Measurements from ENCODE around the gene CPSF4L.

DNA sequence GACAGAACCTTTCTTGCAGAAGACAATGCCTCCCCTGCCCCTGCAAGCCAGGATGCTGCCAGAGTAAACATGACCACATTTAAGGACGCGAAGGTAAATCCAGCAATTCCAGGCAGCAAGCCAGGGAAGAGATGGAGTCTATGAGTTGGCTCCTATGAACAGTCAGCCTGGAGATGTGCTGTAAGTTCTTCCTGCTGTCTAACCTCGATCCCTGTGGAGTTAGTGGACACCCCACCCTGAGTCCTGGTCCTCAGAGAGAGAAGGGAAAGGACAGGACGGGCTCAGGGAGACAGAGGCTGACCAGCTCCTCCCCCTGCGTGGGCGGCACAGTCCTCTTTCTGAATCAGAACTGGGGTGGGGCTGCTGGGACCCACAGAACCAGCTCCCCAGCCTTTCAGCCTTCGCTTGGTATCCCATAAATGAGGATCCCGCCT lies 25.2 kb upstream of the CPSF4L start:
- TF ChIP-seq, protein P1, sequence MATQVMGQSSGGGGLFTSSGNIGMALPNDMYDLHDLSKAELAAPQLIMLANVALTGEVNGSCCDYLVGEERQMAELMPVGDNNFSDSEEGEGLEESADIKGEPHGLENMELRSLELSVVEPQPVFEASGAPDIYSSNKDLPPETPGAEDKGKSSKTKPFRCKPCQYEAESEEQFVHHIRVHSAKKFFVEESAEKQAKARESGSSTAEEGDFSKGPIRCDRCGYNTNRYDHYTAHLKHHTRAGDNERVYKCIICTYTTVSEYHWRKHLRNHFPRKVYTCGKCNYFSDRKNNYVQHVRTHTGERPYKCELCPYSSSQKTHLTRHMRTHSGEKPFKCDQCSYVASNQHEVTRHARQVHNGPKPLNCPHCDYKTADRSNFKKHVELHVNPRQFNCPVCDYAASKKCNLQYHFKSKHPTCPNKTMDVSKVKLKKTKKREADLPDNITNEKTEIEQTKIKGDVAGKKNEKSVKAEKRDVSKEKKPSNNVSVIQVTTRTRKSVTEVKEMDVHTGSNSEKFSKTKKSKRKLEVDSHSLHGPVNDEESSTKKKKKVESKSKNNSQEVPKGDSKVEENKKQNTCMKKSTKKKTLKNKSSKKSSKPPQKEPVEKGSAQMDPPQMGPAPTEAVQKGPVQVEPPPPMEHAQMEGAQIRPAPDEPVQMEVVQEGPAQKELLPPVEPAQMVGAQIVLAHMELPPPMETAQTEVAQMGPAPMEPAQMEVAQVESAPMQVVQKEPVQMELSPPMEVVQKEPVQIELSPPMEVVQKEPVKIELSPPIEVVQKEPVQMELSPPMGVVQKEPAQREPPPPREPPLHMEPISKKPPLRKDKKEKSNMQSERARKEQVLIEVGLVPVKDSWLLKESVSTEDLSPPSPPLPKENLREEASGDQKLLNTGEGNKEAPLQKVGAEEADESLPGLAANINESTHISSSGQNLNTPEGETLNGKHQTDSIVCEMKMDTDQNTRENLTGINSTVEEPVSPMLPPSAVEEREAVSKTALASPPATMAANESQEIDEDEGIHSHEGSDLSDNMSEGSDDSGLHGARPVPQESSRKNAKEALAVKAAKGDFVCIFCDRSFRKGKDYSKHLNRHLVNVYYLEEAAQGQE (IDR thresholded peaks at IDR 0.05; ENCODE audit: insufficient read depth in 1 of 2, low read depth in 2 of 2, low read length in 1 of 2), result no peak
- TF ChIP-seq SIN3A (IDR thresholded peaks at IDR 0.05; ENCODE audit: borderline replicate concordance, insufficient read depth, low read depth, low read length), result no peak
- TF ChIP-seq, protein P2, sequence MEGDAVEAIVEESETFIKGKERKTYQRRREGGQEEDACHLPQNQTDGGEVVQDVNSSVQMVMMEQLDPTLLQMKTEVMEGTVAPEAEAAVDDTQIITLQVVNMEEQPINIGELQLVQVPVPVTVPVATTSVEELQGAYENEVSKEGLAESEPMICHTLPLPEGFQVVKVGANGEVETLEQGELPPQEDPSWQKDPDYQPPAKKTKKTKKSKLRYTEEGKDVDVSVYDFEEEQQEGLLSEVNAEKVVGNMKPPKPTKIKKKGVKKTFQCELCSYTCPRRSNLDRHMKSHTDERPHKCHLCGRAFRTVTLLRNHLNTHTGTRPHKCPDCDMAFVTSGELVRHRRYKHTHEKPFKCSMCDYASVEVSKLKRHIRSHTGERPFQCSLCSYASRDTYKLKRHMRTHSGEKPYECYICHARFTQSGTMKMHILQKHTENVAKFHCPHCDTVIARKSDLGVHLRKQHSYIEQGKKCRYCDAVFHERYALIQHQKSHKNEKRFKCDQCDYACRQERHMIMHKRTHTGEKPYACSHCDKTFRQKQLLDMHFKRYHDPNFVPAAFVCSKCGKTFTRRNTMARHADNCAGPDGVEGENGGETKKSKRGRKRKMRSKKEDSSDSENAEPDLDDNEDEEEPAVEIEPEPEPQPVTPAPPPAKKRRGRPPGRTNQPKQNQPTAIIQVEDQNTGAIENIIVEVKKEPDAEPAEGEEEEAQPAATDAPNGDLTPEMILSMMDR (IDR thresholded peaks at IDR 0.05), result no peak

Data from Panc1 (cell line).